IMR-90 (cell line): Measurements from ENCODE around the gene MB21D2. TPM values are rescaled to one million over a fixed set of nuclear protein-coding genes. Genes with fewer than 3 reads are reported as not detected.

Experiments used
- ATAC-seq: fragments of 200-7000 bp; cut with Tn5 transposase; 2 replicates; pipeline ENCODE4 v1.9.1; 2020; ENCODE audit warnings: low read depth, mild to moderate bottlenecking, moderate library complexity
- BruUV-seq: library from RNA; stranded (reverse); fragments of 400-500 nt; replicated peaks from 2 replicates; lab custom pipeline; 2021; lab: Mats Ljungman, UMichigan
- CTCF ChIA-PET: fragments of 300-600 bp; formaldehyde crosslinking; extraction: SDS; loops from one replicate; lab custom pipeline; 2021; ENCODE audit warnings: antibody characterized with exemption; lab: Yijun Ruan, JAX
- POLR2A ChIA-PET: fragments of 300-600 bp; sonication (Branson Sonifier 250); formaldehyde crosslinking; loops from one replicate; lab custom pipeline; 2022; ENCODE audit warnings: antibody characterized with exemption; ENCODE audit not compliant: unreplicated experiment; lab: Charles Lee
- DNase-seq: peaks from one replicate; pipeline ENCODE4 v3.0.0; 2013
- H2AFZ ChIP-seq: replicated peaks from 2 replicates; pipeline ENCODE3; 2013; ENCODE audit warnings: low read length, mild to moderate bottlenecking; ENCODE audit not compliant: poor library complexity
- H2AK5ac ChIP-seq: 2 replicates; pipeline ENCODE4 v1.6.1; 2013; ENCODE audit warnings: low read depth, low read length, inconsistent platforms
- H2AK9ac ChIP-seq: replicated peaks from 2 replicates; pipeline ENCODE3; 2013; ENCODE audit warnings: mild to moderate bottlenecking, low read depth, low read length, moderate library complexity; ENCODE audit not compliant: poor library complexity
- H2BK120ac ChIP-seq: 2 replicates; pipeline ENCODE4 v1.6.1; 2013; ENCODE audit warnings: low read depth, low read length, inconsistent platforms
- H2BK15ac ChIP-seq: 3 replicates; pipeline ENCODE4 v1.6.1; 2013; ENCODE audit warnings: low read depth, low read length, inconsistent platforms
- H2BK20ac ChIP-seq: 2 replicates; pipeline ENCODE4 v1.6.1; 2013; ENCODE audit warnings: low read depth, mild to moderate bottlenecking, inconsistent platforms, low read length, moderate library complexity
- H2BK5ac ChIP-seq: 2 replicates; pipeline ENCODE4 v1.6.1; 2013; ENCODE audit warnings: mild to moderate bottlenecking, low read depth, low read length, inconsistent platforms; ENCODE audit not compliant: poor library complexity, severe bottlenecking
- H3K14ac ChIP-seq: replicated peaks from 2 replicates; pipeline ENCODE4 v1.6.1; 2013; ENCODE audit warnings: low read depth, low read length, inconsistent platforms
- H3K18ac ChIP-seq: 2 replicates; pipeline ENCODE4 v1.6.1; 2013; ENCODE audit warnings: low read depth, low read length, control low read depth
- H3K23ac ChIP-seq: 2 replicates; pipeline ENCODE4 v1.6.1; 2013; ENCODE audit warnings: low read depth, low read length, inconsistent platforms
- H3K27ac ChIP-seq: 2 replicates; pipeline ENCODE4 v1.5.1; 2013; ENCODE audit warnings: mild to moderate bottlenecking, control low read depth, low read length; ENCODE audit not compliant: insufficient read depth
- H3K27me3 ChIP-seq: 2 replicates; pipeline ENCODE4 v1.6.1; 2013; ENCODE audit warnings: low read length; ENCODE audit not compliant: control insufficient read depth, insufficient read depth
- H3K36me3 ChIP-seq: 2 replicates; pipeline ENCODE4 v1.6.1; 2013; ENCODE audit warnings: low read length, mixed read lengths; ENCODE audit not compliant: control insufficient read depth, insufficient read depth
- H3K4ac ChIP-seq: 2 replicates; pipeline ENCODE4 v1.6.1; 2013; ENCODE audit warnings: low read depth, low read length, inconsistent platforms
- H3K4me1 ChIP-seq: 2 replicates; pipeline ENCODE4 v1.6.1; 2013; ENCODE audit warnings: low read length, mixed read lengths; ENCODE audit not compliant: control insufficient read depth, insufficient read depth
- H3K4me2 ChIP-seq: 2 replicates; pipeline ENCODE4 v1.6.1; 2013; ENCODE audit warnings: low read depth, mild to moderate bottlenecking, control low read depth, low read length, moderate library complexity
- H3K4me3 ChIP-seq: 2 replicates; pipeline ENCODE4 v1.5.1; 2013; ENCODE audit warnings: low read depth, mild to moderate bottlenecking, control low read depth, low read length, moderate library complexity; ENCODE audit not compliant: insufficient read depth
- H3K56ac ChIP-seq: 2 replicates; pipeline ENCODE4 v1.6.1; 2013; ENCODE audit warnings: low read length, inconsistent platforms; ENCODE audit not compliant: insufficient read depth; ENCODE audit errors: extremely low read depth
- H3K79me1 ChIP-seq, 2 experiments: 2 replicates each; pipeline ENCODE4 v1.6.1; 2013; ENCODE audit warnings: low read length in 2 of 2, inconsistent platforms in 1 of 2, low read depth in 1 of 2
- H3K9ac ChIP-seq: 2 replicates; pipeline ENCODE4 v1.6.1; 2013; ENCODE audit warnings: low read depth, low read length, control low read depth
- H3K9me1 ChIP-seq: 2 replicates; pipeline ENCODE4 v1.6.1; 2013; ENCODE audit warnings: low read length, inconsistent platforms; ENCODE audit not compliant: insufficient read depth
- H3K9me3 ChIP-seq: 2 replicates; pipeline ENCODE4 v1.6.1; 2013; ENCODE audit warnings: low read length; ENCODE audit not compliant: control insufficient read depth, insufficient read depth
- H4K20me1 ChIP-seq: 2 replicates; pipeline ENCODE4 v1.6.1; 2013; ENCODE audit warnings: low read length, inconsistent platforms; ENCODE audit not compliant: insufficient read depth
- H4K5ac ChIP-seq: 2 replicates; pipeline ENCODE4 v1.6.1; 2013; ENCODE audit warnings: mild to moderate bottlenecking, low read depth, low read length, control low read depth
- H4K8ac ChIP-seq, 2 experiments: 2 replicates each; pipeline ENCODE4 v1.6.1; 2013; ENCODE audit warnings: low read depth in 2 of 2, low read length in 2 of 2, control low read depth in 1 of 2, inconsistent platforms in 1 of 2
- H4K91ac ChIP-seq: 2 replicates; pipeline ENCODE4 v1.6.1; 2013; ENCODE audit warnings: low read depth, low read length, inconsistent platforms; ENCODE audit not compliant: insufficient read depth
- CHD1 ChIP-seq: IDR thresholded peaks from 2 replicates; pipeline ENCODE4 v1.6.1; 2012; ENCODE audit warnings: low read depth, low read length, improper control_type of control experiment
- NFE2L2 ChIP-seq: fragments of 150-350 bp; IDR thresholded peaks from 2 replicates; pipeline ENCODE4 v1.6.1; 2016; ENCODE audit warnings: low read depth, mild to moderate bottlenecking, low read length
- POLR2A ChIP-seq: IDR thresholded peaks from 2 replicates; pipeline ENCODE4 v1.6.1; 2012; ENCODE audit warnings: mild to moderate bottlenecking, low read depth, low read length
- SMC3 ChIP-seq: fragments of 150-350 bp; IDR thresholded peaks from 2 replicates; pipeline ENCODE4 v1.6.1; 2016; ENCODE audit warnings: low read depth, mild to moderate bottlenecking, antibody characterized with exemption, low read length, moderate library complexity
- USF2 ChIP-seq: fragments of 150-350 bp; IDR thresholded peaks from 2 replicates; pipeline ENCODE4 v1.6.1; 2017; ENCODE audit warnings: mild to moderate bottlenecking, antibody characterized with exemption, low read length, low read depth
- WGBS, 2 experiments: methylation state at CpG; one replicate each; pipeline versions ENCODE4 v1.1.5 to v1.1.7; 2013; ENCODE audit warnings: missing lambda C conversion rate in 2 of 2; ENCODE audit not compliant: insufficient read length in 1 of 2; ENCODE audit errors: extremely low coverage in 2 of 2; 5-methylcytosine and 5-hydroxymethylcytosine counted together
- dilution Hi-C: fragments of 300-500 bp; cut with HindIII; formaldehyde crosslinking; loops from one replicate; pipeline ENCODE4 v1.14.3; 2018; ENCODE audit warnings: low sequenced_read_pairs; ENCODE audit not compliant: unreplicated experiment
- in situ Hi-C: fragments of 300-500 bp; cut with MboI; formaldehyde crosslinking; loops from 3 replicates; pipeline ENCODE4 v1.14.3; 2019; ENCODE audit warnings: low sequenced_read_pairs, inconsistent platforms, mixed read lengths
- intact Hi-C: fragments of 100-400 bp; cut with micrococcal nuclease; formaldehyde crosslinking; loops from 2 replicates; pipeline ENCODE4 v1.10.0; 2022
- polyA plus RNA-seq, 3 experiments: library from polyadenylated mRNA; depleted of rRNA; stranded (reverse); fragments of >200 nt; gene quantifications; 2 replicates each; pipeline ENCODE4 v1.2.3, GENCODE V29; 2012; ENCODE audit warnings: low replicate concordance in 1 of 3
- total RNA-seq: library from RNA; depleted of rRNA; stranded (reverse); fragments of >200 nt; gene quantifications from 2 replicates; pipeline ENCODE4 v1.2.3, GENCODE V29; 2012
- TF ChIP-seq, protein P1 (sequence below): fragments of 150-350 bp; IDR thresholded peaks from 2 replicates; pipeline ENCODE4 v1.6.1; 2016; ENCODE audit warnings: low read depth, mild to moderate bottlenecking, low read length, moderate library complexity, borderline replicate concordance

Gene MB21D2
- total and polyA plus RNA-seq, 2 of the 4 experiments (the other 2 are of a cell fraction) = 13.6 to 44.8 TPM

GRCh38 chr3:192842138-192842537 lies 75.5 kb downstream of the MB21D2 start:
- BruUV-seq = no TSS peak

More at GRCh38 chr3:192842138-192842537, 75.5 kb downstream of the MB21D2 start:
- ChIA-PET POLR2A (no interaction called here), CTCF (interaction anchor here (1.6 to 1.7 kb wide), 2 partner anchors 26 to 74 kb away, joined by 4 to 5 read pairs; no protein-coding TSS in a partner anchor)
- H3K27ac ChIP-seq = no peak overlapping the region
- no peak overlapping the region for H2AFZ ChIP-seq
- no peak overlapping the region for H3K9ac ChIP-seq
- in situ Hi-C loops = no loop called here
- no peaks in the 10 kb centered on the region for H3K27me3 ChIP-seq
- H2AK5ac ChIP-seq = no peak overlapping the region
- H3K14ac ChIP-seq = no peak overlapping the region
- H3K23ac ChIP-seq = no peak overlapping the region
- no peak overlapping the region for H2BK120ac ChIP-seq
- H2AK9ac ChIP-seq = no peak overlapping the region
- no peak overlapping the region for H3K18ac ChIP-seq
- peaks cover 18% of the 10 kb centered on the region for H3K4me1 ChIP-seq
- H3K79me1 ChIP-seq = peaks cover 47 to 79% of the 10 kb centered on the region in 2 experiments
- H2BK15ac ChIP-seq = no peak overlapping the region
- TF ChIP-seq CHD1 (no peak), NFE2L2 (no peak), POLR2A (no peak), USF2 (no peak), SMC3 (no peak)
- TF ChIP-seq, protein P1, sequence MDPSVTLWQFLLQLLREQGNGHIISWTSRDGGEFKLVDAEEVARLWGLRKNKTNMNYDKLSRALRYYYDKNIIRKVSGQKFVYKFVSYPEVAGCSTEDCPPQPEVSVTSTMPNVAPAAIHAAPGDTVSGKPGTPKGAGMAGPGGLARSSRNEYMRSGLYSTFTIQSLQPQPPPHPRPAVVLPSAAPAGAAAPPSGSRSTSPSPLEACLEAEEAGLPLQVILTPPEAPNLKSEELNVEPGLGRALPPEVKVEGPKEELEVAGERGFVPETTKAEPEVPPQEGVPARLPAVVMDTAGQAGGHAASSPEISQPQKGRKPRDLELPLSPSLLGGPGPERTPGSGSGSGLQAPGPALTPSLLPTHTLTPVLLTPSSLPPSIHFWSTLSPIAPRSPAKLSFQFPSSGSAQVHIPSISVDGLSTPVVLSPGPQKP = no peak
- H4K91ac ChIP-seq = no peak overlapping the region
- no peak overlapping the region for H3K4me3 ChIP-seq
- H3K56ac ChIP-seq = no peak overlapping the region
- ATAC-seq (no peak), DNase-seq (no peak)
- H3K4me2 ChIP-seq = no peak overlapping the region
- no peak overlapping the region for H4K5ac ChIP-seq
- 83% methylated on average over 1 of the region's 8 CpGs; no CpG with 5 or more reads in 1 of the 2 experiments for WGBS, 2 experiments
- intact Hi-C loops = no loop called here
- no peak overlapping the region for H2BK5ac ChIP-seq
- H4K20me1 ChIP-seq = peaks cover 19% of the 10 kb centered on the region; the same call in 1 of the 2 replicates
- no peak overlapping the region for H4K8ac ChIP-seq
- H3K36me3 ChIP-seq = no peaks in the 10 kb centered on the region
- no peak overlapping the region for H2BK20ac ChIP-seq
- no peaks in the 10 kb centered on the region for H3K9me3 ChIP-seq
- no peak overlapping the region for H3K4ac ChIP-seq
- H3K9me1 ChIP-seq = peaks cover 18% of the 10 kb centered on the region; the same call in 1 of the 2 replicates
- dilution Hi-C loops = no loop called here
